ENCODE data around the gene NFAM1. TPM values are rescaled to one million over a fixed set of nuclear protein-coding genes. Genes with fewer than 3 reads are reported as not detected.

Gene NFAM1
- total and polyA plus RNA-seq, 2 of the 4 experiments (the other 2 are of a cell fraction): not detected

GRCh38 chr22:42425337-42425988, 6.7 kb downstream of the NFAM1 start:
- H3K4me1 ChIP-seq (ENCODE audit: control insufficient read depth, insufficient read depth, low read length): no peaks in the 10 kb centered on the region
- BruUV-seq (replicated peaks): no TSS peak
- 63% methylated on average over 4 of the region's 12 CpGs; no CpG with 5 or more reads in 1 of the 2 experiments for WGBS, 2 experiments (ENCODE audit: extremely low coverage in 2 of 2, insufficient read length in 1 of 2)
- no peak overlapping the region for H2AK5ac ChIP-seq (ENCODE audit: low read depth, low read length)
- no peak overlapping the region for H3K4me2 ChIP-seq (ENCODE audit: low read depth, low read length)
- POLR2A ChIA-PET (ENCODE audit: unreplicated experiment): no interaction called here
- no peaks in the 10 kb centered on the region for H3K9me3 ChIP-seq (ENCODE audit: control insufficient read depth, insufficient read depth, low read length)
- no peak overlapping the region for H3K9ac ChIP-seq (ENCODE audit: low read depth, low read length)
- no peak for ATAC-seq (ENCODE audit: low read depth)
- no peak overlapping the region for H2AFZ ChIP-seq (replicated peaks; ENCODE audit: low read length, poor library complexity)
- H2BK5ac ChIP-seq (ENCODE audit: low read depth, low read length, poor library complexity, severe bottlenecking): no peak overlapping the region
- intact Hi-C loops (cut with micrococcal nuclease): no loop called here
- no peaks in the 10 kb centered on the region for H3K79me1 ChIP-seq (ENCODE audit: low read depth in 1 of 2, low read length in 2 of 2)
- H3K56ac ChIP-seq (ENCODE audit: extremely low read depth, insufficient read depth, low read length): no peak overlapping the region
- H3K27me3 ChIP-seq (ENCODE audit: control insufficient read depth, insufficient read depth, low read length): peaks cover 52% of the 10 kb centered on the region
- DNase-seq: no peak
- no peak overlapping the region for H3K23ac ChIP-seq (ENCODE audit: low read depth, low read length)
- H3K36me3 ChIP-seq (ENCODE audit: control insufficient read depth, insufficient read depth, low read length): no peaks in the 10 kb centered on the region
- no peaks in the 10 kb centered on the region for H3K9me1 ChIP-seq (ENCODE audit: insufficient read depth, low read length)
- dilution Hi-C loops (cut with HindIII; ENCODE audit: low sequenced_read_pairs, unreplicated experiment): no loop called here
- no peak overlapping the region for H3K4ac ChIP-seq (ENCODE audit: low read depth, low read length)
- H2AK9ac ChIP-seq (replicated peaks; ENCODE audit: low read depth, low read length, poor library complexity): peak overlapping the region; percentile 42
- CTCF ChIA-PET: no interaction called here
- H3K4me3 ChIP-seq (ENCODE audit: insufficient read depth, low read depth, low read length): no peak overlapping the region
- H2BK120ac ChIP-seq (ENCODE audit: low read depth, low read length): no peak overlapping the region
- H3K14ac ChIP-seq (replicated peaks; ENCODE audit: low read depth, low read length): no peak overlapping the region
- no peak overlapping the region for H3K27ac ChIP-seq (ENCODE audit: insufficient read depth, low read length)
- H4K91ac ChIP-seq (ENCODE audit: insufficient read depth, low read depth, low read length): no peak overlapping the region
- in situ Hi-C loops (cut with MboI; ENCODE audit: low sequenced_read_pairs): no loop called here
- H4K20me1 ChIP-seq (ENCODE audit: insufficient read depth, low read length): no peaks in the 10 kb centered on the region
- TF ChIP-seq CHD1 (IDR thresholded peaks at IDR 0.05; ENCODE audit: low read depth, low read length) (no peak), BHLHE40 (IDR thresholded peaks at IDR 0.05; ENCODE audit: low read depth, low read length) (no peak), NFE2L2 (IDR thresholded peaks at IDR 0.05; ENCODE audit: low read depth, low read length) (no peak), FOS (IDR thresholded peaks at IDR 0.05; ENCODE audit: low read depth, low read length) (no peak), USF2 (IDR thresholded peaks at IDR 0.05; ENCODE audit: low read depth, low read length) (no peak), MAFK (IDR thresholded peaks at IDR 0.05; ENCODE audit: low read depth, low read length) (no peak), SMC3 (IDR thresholded peaks at IDR 0.05; ENCODE audit: low read depth, low read length) (no peak), RCOR1 (IDR thresholded peaks at IDR 0.05; ENCODE audit: insufficient replicate concordance, low read length) (no peak), MAZ (IDR thresholded peaks at IDR 0.05; ENCODE audit: borderline replicate concordance, low read depth, low read length) (no peak), MXI1 (IDR thresholded peaks at IDR 0.05; ENCODE audit: borderline replicate concordance, low read depth, low read length) (no peak), RAD21 (IDR thresholded peaks at IDR 0.05; ENCODE audit: low read length) (no peak), CEBPB (IDR thresholded peaks at IDR 0.05; ENCODE audit: low read depth, low read length) (no peak), ELK1 (IDR thresholded peaks at IDR 0.05; ENCODE audit: borderline replicate concordance, low read depth, low read length) (no peak), POLR2A (IDR thresholded peaks at IDR 0.05; ENCODE audit: low read depth, low read length) (no peak), RFX5 (IDR thresholded peaks at IDR 0.05; ENCODE audit: low read depth, low read length) (no peak)
- no peak overlapping the region for H4K5ac ChIP-seq (ENCODE audit: low read depth, low read length)
- H4K8ac ChIP-seq (ENCODE audit: low read depth in 2 of 2, low read length in 2 of 2): no peak overlapping the region
- no peak overlapping the region for H2BK15ac ChIP-seq (ENCODE audit: low read depth, low read length)
- H2BK20ac ChIP-seq (ENCODE audit: low read depth, low read length): no peak overlapping the region
- H3K18ac ChIP-seq (ENCODE audit: low read depth, low read length): no peak overlapping the region

Data from IMR-90 (cell line).